Left lung (tissue), 10 donors: ENCODE results near the gene OR2D2. TPM values are rescaled to one million over a fixed set of nuclear protein-coding genes. Genes with fewer than 3 reads are reported as not detected.

Source experiments
- ATAC-seq: fragments of 200-7000 bp; cut with Tn5 transposase; one replicate; pipeline ENCODE4 v1.9.1; 2020; ENCODE audit warnings: moderate library complexity
- DNase-seq, 4 donors: peaks; one replicate each; pipeline ENCODE4 v3.0.0-alpha.2; 2013 to 2020
- H3K27ac ChIP-seq, 2 donors: fragments of 200-600 bp; sonication (generic) in 1 of 2; one replicate each; pipeline versions ENCODE4 v1.5.0 to v1.8.0; 2020 to 2021
- H3K27me3 ChIP-seq, 2 donors: fragments of 200-600 bp; sonication (generic) in 1 of 2; one replicate each; pipeline versions ENCODE4 v1.5.0 to v1.8.0; 2020 to 2021
- H3K36me3 ChIP-seq, 2 donors: fragments of 200-600 bp; sonication (generic) in 1 of 2; one replicate each; pipeline versions ENCODE4 v1.5.0 to v1.8.0; 2020 to 2021
- H3K4me1 ChIP-seq, 2 donors: fragments of 200-600 bp; one replicate each; pipeline ENCODE4 v1.8.0; 2021
- H3K4me3 ChIP-seq, 2 donors: fragments of 200-600 bp; sonication (generic) in 1 of 2; one replicate each; pipeline versions ENCODE4 v1.5.0 to v1.8.0; 2020 to 2021; ENCODE audit warnings: mild to moderate bottlenecking in 1 of 2
- H3K9me3 ChIP-seq, 2 donors: fragments of 200-600 bp; sonication (generic) in 1 of 2; one replicate each; pipeline versions ENCODE4 v1.5.0 to v1.8.0; 2020 to 2021
- CTCF ChIP-seq, 2 donors: fragments of 200-600 bp; sonication (generic) in 1 of 2; IDR thresholded peaks; one replicate each; pipeline versions ENCODE4 v1.5.0 to v1.8.0; 2021; ENCODE audit warnings: antibody characterized with exemption in 2 of 2
- intact Hi-C, 2 donors: fragments of 100-400 bp; cut with DNase I; formaldehyde crosslinking; loops; one replicate each; pipeline versions ENCODE4 v1.11.2 to v1.14.2; 2022
- polyA plus RNA-seq, 6 donors: library from polyadenylated mRNA; unstranded; fragments of 120-200 nt; gene quantifications; one replicate each; pipeline ENCODE4 v1.2.1, GENCODE V29; 2013; ENCODE audit not compliant: insufficient read length in 6 of 6
- total RNA-seq, 2 donors: library from RNA; stranded (reverse); fragmentation: NEBNext Ultra II Directional; extraction: Animal tissue kit (Norgen Biotek cat#: 25700); gene quantifications; one replicate each; pipeline ENCODE4 v1.2.1, GENCODE V29; 2021
- donor health status: DM: no; HTN: yes; CAD: no.
- donor health status: DM: no; HTN: no; CAD: no.

Gene OR2D2
- total and polyA plus RNA-seq, 8 donors: 0.24 TPM; not detected in 7

GRCh38 chr11:6927030-6927617, 34.8 kb upstream of the OR2D2 start:
- no peaks in the 10 kb centered on the region for H3K9me3 ChIP-seq
- no peaks in the 10 kb centered on the region for H3K36me3 ChIP-seq
- intact Hi-C loops: no loop called here
- ATAC-seq (no peak), DNase-seq (no peak)
- no peaks in the 10 kb centered on the region for H3K27me3 ChIP-seq
- TF ChIP-seq CTCF (IDR thresholded peaks at IDR 0.05): no peak
- H3K4me1 ChIP-seq: peaks cover 5 to 11% of the 10 kb centered on the region in 2 donors
- peak overlapping the region; percentile 45 to 59 for H3K4me3 ChIP-seq
- no peak overlapping the region for H3K27ac ChIP-seq

DNA sequence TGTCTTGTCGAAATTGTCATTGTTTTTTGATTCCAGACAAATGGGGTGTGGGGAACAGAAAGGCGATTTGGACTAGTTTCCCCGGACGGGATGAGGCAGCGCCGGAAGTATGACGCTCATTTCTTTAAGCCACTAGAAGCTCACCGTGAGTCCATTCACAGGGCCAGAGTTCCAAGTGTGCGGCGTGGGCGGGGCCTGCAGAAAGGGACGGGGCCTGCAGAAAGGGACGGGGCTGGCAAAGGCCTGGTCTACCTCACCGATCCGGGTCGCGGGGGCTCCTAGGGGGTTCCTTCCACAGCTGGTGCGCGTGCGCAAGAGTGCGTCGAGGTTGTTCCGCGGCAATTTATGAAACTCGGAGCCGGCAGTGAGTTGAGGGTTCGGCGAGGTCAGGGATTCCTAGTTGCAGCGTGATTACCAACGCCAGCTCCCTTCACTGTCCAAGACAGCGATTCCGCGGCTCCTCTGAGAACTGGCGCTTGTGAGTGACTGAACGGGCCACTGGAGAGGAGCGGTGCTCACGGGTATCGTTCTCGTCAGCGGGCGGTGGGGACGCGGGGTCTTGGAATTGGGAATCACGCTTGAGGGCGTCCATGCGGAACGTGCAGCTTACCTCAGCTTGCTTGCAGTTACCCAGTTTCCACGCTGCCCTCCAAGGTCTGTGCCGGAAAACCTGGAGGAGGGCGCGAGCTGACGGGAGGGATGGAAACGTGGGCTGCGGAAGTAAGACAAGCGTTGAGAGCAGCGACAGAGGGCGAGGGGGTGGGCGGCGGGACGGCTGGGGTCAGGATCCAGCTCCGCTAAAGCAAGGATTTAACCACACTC, 34.1 kb upstream of the OR2D2 start, which contains the start of gene ZNF215:
ZNF215 (plus strand) TSS at position 219 of the 822 bp plus-strand sequence. CDS start 5,847 bp downstream, outside the sequence.
- ATAC-seq (peak; percentile 95), DNase-seq (peak in 3 of 4 donors; percentile 43 to 92 (median 85))
- no peak for TF ChIP-seq CTCF (IDR thresholded peaks at IDR 0.05)
- H3K9me3 ChIP-seq: no peaks in the 10 kb centered on the region
- no peaks in the 10 kb centered on the region for H3K27me3 ChIP-seq
- intact Hi-C loops: no loop called here
- H3K4me1 ChIP-seq: peaks cover 5 to 11% of the 10 kb centered on the region in 2 donors
- no peaks in the 10 kb centered on the region for H3K36me3 ChIP-seq
- H3K4me3 ChIP-seq: peak within 1 kb of the TSS; percentile 45 to 59
- H3K27ac ChIP-seq: peak within 1 kb of the TSS; percentile 46 to 59

DNA sequence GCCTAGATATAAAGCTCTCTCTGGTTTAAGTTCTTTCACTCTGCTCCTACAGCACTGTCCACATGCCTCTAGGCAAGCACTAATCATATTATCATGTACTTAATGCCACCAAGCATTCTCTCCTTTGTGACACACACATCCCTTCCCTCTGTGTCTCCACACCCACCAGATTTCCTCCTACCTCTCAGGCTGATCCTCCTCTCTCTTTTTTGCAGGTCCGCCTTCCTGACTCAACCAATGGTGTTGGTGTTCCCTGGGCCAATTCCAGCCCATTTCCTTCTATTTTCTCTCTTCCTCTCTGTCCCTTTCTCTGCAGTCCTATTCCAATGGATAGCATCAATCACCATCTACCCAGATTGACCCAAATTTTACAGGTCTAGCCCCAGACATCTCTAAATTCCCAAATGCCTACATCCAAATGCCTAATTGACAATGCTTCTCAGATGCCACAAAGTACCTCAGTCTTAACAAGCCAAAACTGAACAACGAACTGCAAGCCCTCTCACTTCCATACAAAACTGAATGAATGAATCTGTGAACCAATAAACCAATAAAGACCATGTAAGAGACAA, 33.4 kb upstream of the OR2D2 start:
- no peaks in the 10 kb centered on the region for H3K9me3 ChIP-seq
- H3K4me3 ChIP-seq: peak overlapping the region; percentile 45 to 59
- intact Hi-C loops: no loop called here
- H3K36me3 ChIP-seq: no peaks in the 10 kb centered on the region
- DNase-seq (peak in 1 of 4 donors; percentile 3), ATAC-seq (peak; percentile 7)
- H3K4me1 ChIP-seq: peaks cover 5 to 11% of the 10 kb centered on the region in 2 donors
- no peak for TF ChIP-seq CTCF (IDR thresholded peaks at IDR 0.05)
- no peak overlapping the region for H3K27ac ChIP-seq
- H3K27me3 ChIP-seq: no peaks in the 10 kb centered on the region

DNA sequence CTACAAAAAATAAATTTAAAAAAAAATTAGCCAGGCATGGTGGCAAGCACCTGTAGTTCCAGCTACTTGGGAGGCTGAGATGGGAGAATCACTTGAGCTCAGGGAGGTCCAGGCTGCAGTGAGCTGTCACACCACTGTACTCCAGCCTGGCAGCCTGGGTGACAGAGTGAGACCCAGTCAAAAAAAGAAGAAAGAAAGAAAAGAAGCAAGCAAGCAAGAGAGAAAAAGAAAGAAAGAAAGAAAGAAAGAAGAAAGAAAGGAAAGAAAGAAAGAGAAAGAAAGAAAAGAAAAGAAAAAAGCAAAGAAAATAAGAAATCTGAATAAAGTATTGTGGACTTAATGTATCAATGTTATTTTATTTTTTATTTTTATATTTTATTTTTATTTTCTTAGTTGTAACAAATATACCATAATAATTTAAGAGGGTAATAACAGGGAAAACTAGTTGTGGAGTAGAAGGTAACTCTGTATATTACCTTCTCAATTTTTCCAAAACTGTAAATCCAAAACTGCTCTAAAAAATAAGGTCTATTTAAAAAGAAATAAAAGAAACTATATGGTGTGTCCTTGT, 32.8 kb upstream of the OR2D2 start:
- no peak for ATAC-seq
- no peaks in the 10 kb centered on the region for H3K27me3 ChIP-seq
- TF ChIP-seq CTCF (IDR thresholded peaks at IDR 0.05): no peak
- no peaks in the 10 kb centered on the region for H3K9me3 ChIP-seq
- peaks cover 5 to 11% of the 10 kb centered on the region in 2 donors for H3K4me1 ChIP-seq
- no peak overlapping the region for H3K4me3 ChIP-seq
- H3K36me3 ChIP-seq: no peaks in the 10 kb centered on the region
- DNase-seq: no peak
- intact Hi-C loops: no loop called here
- H3K27ac ChIP-seq: no peak overlapping the region

GRCh38 chr11:6920702-6921101, 28.4 kb upstream of the OR2D2 start, which contains the start of gene OR2D3:
Gene OR2D3 (plus strand): TSS chr11:6921002. CDS start chr11:6921002, 0 bp downstream.
- H3K9me3 ChIP-seq: no peaks in the 10 kb centered on the region
- TF ChIP-seq CTCF (IDR thresholded peaks at IDR 0.05): no peak
- H3K4me1 ChIP-seq: no peaks in the 10 kb centered on the region
- intact Hi-C loops: no loop called here
- H3K27me3 ChIP-seq: no peaks in the 10 kb centered on the region
- no peak within 1 kb of the TSS for H3K27ac ChIP-seq
- no peak for ATAC-seq
- H3K36me3 ChIP-seq: no peaks in the 10 kb centered on the region
- no peak for DNase-seq
- H3K4me3 ChIP-seq: no peak within 1 kb of the TSS
